HG03159 (cell line): Measurements from ENCODE around the gene ERCC5.

Source experiments
- ATAC-seq: cut with Tn5 transposase; IDR thresholded peaks from one replicate; pipeline ENCODE4 v1.9.1; 2021; ENCODE audit warnings: mild to moderate bottlenecking, moderate library complexity; ENCODE audit not compliant: unreplicated experiment

Gene ERCC5

GRCh38 chr13:102839462-102839861 is 6.4 kb upstream of the ERCC5 start:
- ATAC-seq = no peak

GRCh38 chr13:102845289-102845629 is 573 bp upstream of the ERCC5 start:
- ATAC-seq = peak; percentile 25

GRCh38 chr13:102846261-102847015 is 606 bp downstream of the ERCC5 start:
- peak; percentile 48 for ATAC-seq

GRCh38 chr13:102847272-102848234 is 1.7 kb downstream of the ERCC5 start:
- ATAC-seq = no peak

- ATAC-seq = no peak
These were observed 3.1 kb downstream of the ERCC5 start for GRCh38 chr13:102848956-102849355.

GRCh38 chr13:102852556-102852955 is 6.7 kb downstream of the ERCC5 start:
- no peak for ATAC-seq

- peak; percentile 50 for ATAC-seq
These were observed 8.8 kb downstream of the ERCC5 start for GRCh38 chr13:102854675-102855074.

- ATAC-seq = no peak
These were observed 10.7 kb downstream of the ERCC5 start for GRCh38 chr13:102856557-102856956.

- ATAC-seq = no peak
These were observed 16.9 kb downstream of the ERCC5 start for GRCh38 chr13:102862624-102863210.

- ATAC-seq = no peak
These were observed 17.8 kb downstream of the ERCC5 start for GRCh38 chr13:102863590-102863989.

- no peak for ATAC-seq
These were observed 22.6 kb downstream of the ERCC5 start for GRCh38 chr13:102868366-102868936.

GRCh38 chr13:102869948-102870676 is 24.3 kb downstream of the ERCC5 start:
- ATAC-seq = peak; percentile 13

- ATAC-seq = peak; percentile 79
These were observed 25.0 kb downstream of the ERCC5 start for GRCh38 chr13:102870677-102871415.

GRCh38 chr13:102872131-102872530 is 26.3 kb downstream of the ERCC5 start:
- ATAC-seq = no peak

GRCh38 chr13:102872531-102872930 is 26.7 kb downstream of the ERCC5 start:
- no peak for ATAC-seq

GRCh38 chr13:102873653-102874052 is 27.8 kb downstream of the ERCC5 start:
- ATAC-seq = no peak

- ATAC-seq = no peak
These were observed 29.4 kb downstream of the ERCC5 start for GRCh38 chr13:102875256-102875655.

GRCh38 chr13:102877303-102877702 is 31.5 kb downstream of the ERCC5 start:
- no peak for ATAC-seq

- ATAC-seq = no peak
These were observed 32.6 kb downstream of the ERCC5 start for GRCh38 chr13:102878481-102878880.
